HepG2 (cell line): ENCODE results near the gene PELI2. TPM values are rescaled to one million over a fixed set of nuclear protein-coding genes. Genes with fewer than 3 reads are reported as not detected.

Source experiments
- ATAC-seq: fragments of 200-7000 bp; cut with Tn5 transposase; 3 replicates; pipeline ENCODE4 v1.9.1; 2020; ENCODE audit warnings: mild to moderate bottlenecking, moderate library complexity
- BruUV-seq: library from RNA; stranded (reverse); fragments of 400-500 nt; replicated peaks from 2 replicates; lab custom pipeline; 2021; lab: Mats Ljungman, UMichigan
- CTCF ChIA-PET: fragments of 300-600 bp; formaldehyde crosslinking; extraction: SDS; loops from one replicate; lab custom pipeline; 2021; ENCODE audit warnings: low total read pairs, inconsistent platforms, low intra/inter-chr PET ratio; lab: Yijun Ruan, JAX
- POLR2A ChIA-PET: fragments of 350-600 bp; sonication (Branson Sonifier 250); formaldehyde crosslinking; loops from one replicate; lab custom pipeline; 2020; ENCODE audit warnings: antibody characterized with exemption, inconsistent platforms; lab: Yijun Ruan, JAX
- DNase-seq: peaks from one replicate; pipeline ENCODE4 v3.0.0-alpha.2; 2015; ENCODE audit warnings: low spot score
- FAIRE-seq: peaks from 3 replicates; lab custom pipeline; 2011; peaks lifted over from hg19 to GRCh38; lab: Jason Lieb, UNC
- H2AFZ ChIP-seq: one replicate; pipeline ENCODE4 v1.6.1; 2011; ENCODE audit warnings: low read length, inconsistent platforms
- H3K27ac ChIP-seq: fragments of 300-600 bp; 3 replicates; pipeline ENCODE4 v1.8.0; 2011; ENCODE audit warnings: mixed run types, mild to moderate bottlenecking, mixed read lengths, low read length, inconsistent platforms; ENCODE audit not compliant: insufficient read depth; ENCODE audit errors: extremely low read length
- H3K27me3 ChIP-seq, 2 experiments: fragments of 200-600 bp in 1 of 2; 2 replicates in 1 of 2; 3 replicates in 1 of 2; pipeline versions ENCODE4 v1.6.0 to v1.8.0; 2011; ENCODE audit warnings: low read length in 2 of 2, mild to moderate bottlenecking in 2 of 2, moderate library complexity in 2 of 2, inconsistent platforms in 1 of 2; ENCODE audit not compliant: insufficient read depth in 2 of 2, control insufficient read depth in 1 of 2
- H3K36me3 ChIP-seq, 2 experiments: fragments of 200-600 bp in 1 of 2; replicated peaks in 1 of 2; 2 replicates in 1 of 2; 3 replicates in 1 of 2; pipeline versions ENCODE4 v1.5.1 to v1.8.0; 2011; ENCODE audit warnings: low read length in 2 of 2, inconsistent platforms in 1 of 2; ENCODE audit not compliant: insufficient read depth in 2 of 2, control insufficient read depth in 1 of 2
- H3K4me1 ChIP-seq: 2 replicates; pipeline ENCODE4 v1.5.1; 2012; ENCODE audit warnings: low read length, inconsistent platforms; ENCODE audit not compliant: insufficient read depth
- H3K4me2 ChIP-seq: 2 replicates; pipeline ENCODE4 v1.6.0; 2011; ENCODE audit warnings: low read depth, low read length, inconsistent platforms
- H3K4me3 ChIP-seq, 3 experiments: fragments of 200-600 bp in 1 of 3; sonication (generic), shearing (Covaris generic) in 1 of 3; replicated peaks in 1 of 3; 2 replicates each; pipeline ENCODE4 v1.5.1; 2011 to 2016; ENCODE audit warnings: low read length in 3 of 3, inconsistent platforms in 2 of 3, low read depth in 2 of 3, mild to moderate bottlenecking in 2 of 3, control low read depth in 1 of 3, mixed read lengths in 1 of 3; ENCODE audit not compliant: insufficient read depth in 1 of 3
- H3K79me2 ChIP-seq: one replicate; pipeline ENCODE4 v1.6.1; 2011; ENCODE audit warnings: low read length, inconsistent platforms; ENCODE audit not compliant: insufficient read depth
- H3K9ac ChIP-seq: 2 replicates; pipeline ENCODE4 v1.6.0; 2011; ENCODE audit warnings: mild to moderate bottlenecking, low read depth, low read length, inconsistent platforms; ENCODE audit not compliant: insufficient read depth
- H3K9me3 ChIP-seq: 2 replicates; pipeline ENCODE4 v1.5.1; 2012; ENCODE audit warnings: mild to moderate bottlenecking, low read length
- H4K20me1 ChIP-seq: 2 replicates; pipeline ENCODE4 v1.6.0; 2011; ENCODE audit warnings: inconsistent platforms, mild to moderate bottlenecking, low read length, moderate library complexity; ENCODE audit not compliant: insufficient read depth
- ATF1 ChIP-seq: IDR thresholded peaks from 2 replicates; pipeline ENCODE4 v1.6.1; 2016; ENCODE audit warnings: mild to moderate bottlenecking, control low read depth
- FLYWCH1 ChIP-seq: sonication (generic); formaldehyde crosslinking; IDR thresholded peaks from 2 replicates; pipeline ENCODE4 v1.8.1; 2023; ENCODE audit warnings: mild to moderate bottlenecking, missing genetic modification reagents
- IKZF1 ChIP-seq: fragments of 450-650 bp; IDR thresholded peaks from 2 replicates; pipeline ENCODE4 v1.7.1; 2016
- IRF2 ChIP-seq: IDR thresholded peaks from 2 replicates; pipeline ENCODE4 v1.6.1; 2018; ENCODE audit warnings: missing genetic modification reagents, missing compliant biosample characterization
- KDM3A ChIP-seq: IDR thresholded peaks from 2 replicates; pipeline ENCODE4 v1.6.1; 2018; ENCODE audit warnings: low read depth, missing compliant biosample characterization
- KDM5B ChIP-seq: sonication (generic); formaldehyde crosslinking; IDR thresholded peaks from 2 replicates; pipeline ENCODE4 v1.4.0; 2020; ENCODE audit warnings: missing genetic modification reagents, mild to moderate bottlenecking, borderline replicate concordance
- MAFK ChIP-seq, 2 experiments: IDR thresholded peaks in 1 of 2; conservative IDR thresholded peaks in 1 of 2; 2 replicates each; pipeline ENCODE4 v1.6.1; 2011; ENCODE audit warnings: improper control_type of control experiment in 2 of 2, low read length in 2 of 2
- NR2C2 ChIP-seq: sonication (generic); formaldehyde crosslinking; IDR thresholded peaks from 2 replicates; pipeline ENCODE4 v1.4.0; 2020; ENCODE audit warnings: missing genetic modification reagents, mild to moderate bottlenecking, moderate library complexity, borderline replicate concordance
- SMAD1 ChIP-seq: sonication (generic); formaldehyde crosslinking; IDR thresholded peaks from 2 replicates; pipeline ENCODE4 v1.4.0; 2020; ENCODE audit warnings: missing genetic modification reagents, low read depth, mild to moderate bottlenecking, borderline replicate concordance
- ZBTB3 ChIP-seq: sonication (generic); formaldehyde crosslinking; IDR thresholded peaks from 2 replicates; pipeline ENCODE4 v1.4.0; 2020; ENCODE audit warnings: low read depth, mild to moderate bottlenecking, moderate library complexity, missing genetic modification reagents, borderline replicate concordance
- ZNF33B ChIP-seq: sonication (generic); formaldehyde crosslinking; IDR thresholded peaks from 2 replicates; pipeline ENCODE4 v1.5.1; 2020; ENCODE audit warnings: mild to moderate bottlenecking, missing genetic modification reagents
- ZNF615 ChIP-seq: sonication (generic); formaldehyde crosslinking; IDR thresholded peaks from 2 replicates; pipeline ENCODE4 v1.5.0; 2020; ENCODE audit warnings: mild to moderate bottlenecking, missing genetic modification reagents, borderline replicate concordance
- WGBS: methylation state at CpG from one replicate; pipeline ENCODE4 v1.1.6; 2017; ENCODE audit warnings: low lambda C conversion rate; 5-methylcytosine and 5-hydroxymethylcytosine counted together
- in situ Hi-C: cut with HindIII; loops from 2 replicates; pipeline ENCODE4 v1.10.0; 2017; ENCODE audit warnings: low pct_unique_long_range_greater_than_20kb; ENCODE audit not compliant: extremely low pct_ligation_motif_present
- intact Hi-C: fragments of 100-400 bp; cut with micrococcal nuclease; formaldehyde crosslinking; loops from one replicate; pipeline ENCODE4 v1.10.0; 2022; ENCODE audit not compliant: unreplicated experiment
- polyA plus RNA-seq, 8 experiments: library from polyadenylated mRNA; depleted of rRNA in 3 of 8; stranded (reverse) in 7 of 8; unstranded in 1 of 8; fragments of >200 nt; fragmentation: Illumina TruSeq in 4 of 8; extraction: Trizol in 4 of 8; gene quantifications; 2 replicates each; pipeline versions ENCODE4 v1.2.1 to v1.2.3, GENCODE V29; 2011 to 2016; ENCODE audit warnings: low read depth in 4 of 8, missing spikeins in 1 of 8, mixed read lengths in 1 of 8; ENCODE audit not compliant: insufficient read depth in 1 of 8
- total RNA-seq, 5 experiments: library from RNA; depleted of rRNA; stranded (reverse); fragments of >200 nt; fragmentation: Illumina TruSeq; extraction: Trizol; gene quantifications; 2 replicates each; pipeline ENCODE4 v1.2.3, GENCODE V29; 2016; ENCODE audit warnings: low read depth in 1 of 5
- TF ChIP-seq, protein P1 (sequence below): sonication (generic); formaldehyde crosslinking; IDR thresholded peaks from 2 replicates; pipeline ENCODE4 v1.5.1; 2020; ENCODE audit warnings: missing genetic modification reagents, mild to moderate bottlenecking, borderline replicate concordance

The PELI2 gene
- total and polyA plus RNA-seq, 2 of the 13 experiments (the other 11 are each of a cell fraction or from before 2014, with no cell fraction given): 0.07 TPM; not detected in 1

- TF ChIP-seq, protein P1, sequence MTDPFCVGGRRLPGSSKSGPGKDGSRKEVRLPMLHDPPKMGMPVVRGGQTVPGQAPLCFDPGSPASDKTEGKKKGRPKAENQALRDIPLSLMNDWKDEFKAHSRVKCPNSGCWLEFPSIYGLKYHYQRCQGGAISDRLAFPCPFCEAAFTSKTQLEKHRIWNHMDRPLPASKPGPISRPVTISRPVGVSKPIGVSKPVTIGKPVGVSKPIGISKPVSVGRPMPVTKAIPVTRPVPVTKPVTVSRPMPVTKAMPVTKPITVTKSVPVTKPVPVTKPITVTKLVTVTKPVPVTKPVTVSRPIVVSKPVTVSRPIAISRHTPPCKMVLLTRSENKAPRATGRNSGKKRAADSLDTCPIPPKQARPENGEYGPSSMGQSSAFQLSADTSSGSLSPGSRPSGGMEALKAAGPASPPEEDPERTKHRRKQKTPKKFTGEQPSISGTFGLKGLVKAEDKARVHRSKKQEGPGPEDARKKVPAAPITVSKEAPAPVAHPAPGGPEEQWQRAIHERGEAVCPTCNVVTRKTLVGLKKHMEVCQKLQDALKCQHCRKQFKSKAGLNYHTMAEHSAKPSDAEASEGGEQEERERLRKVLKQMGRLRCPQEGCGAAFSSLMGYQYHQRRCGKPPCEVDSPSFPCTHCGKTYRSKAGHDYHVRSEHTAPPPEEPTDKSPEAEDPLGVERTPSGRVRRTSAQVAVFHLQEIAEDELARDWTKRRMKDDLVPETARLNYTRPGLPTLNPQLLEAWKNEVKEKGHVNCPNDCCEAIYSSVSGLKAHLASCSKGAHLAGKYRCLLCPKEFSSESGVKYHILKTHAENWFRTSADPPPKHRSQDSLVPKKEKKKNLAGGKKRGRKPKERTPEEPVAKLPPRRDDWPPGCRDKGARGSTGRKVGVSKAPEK (CRISPR knock-in tag): no peak
These were observed 2.8 kb upstream of the PELI2 start (continued) for GRCh38 chr14:56115334-56115870.

DNA sequence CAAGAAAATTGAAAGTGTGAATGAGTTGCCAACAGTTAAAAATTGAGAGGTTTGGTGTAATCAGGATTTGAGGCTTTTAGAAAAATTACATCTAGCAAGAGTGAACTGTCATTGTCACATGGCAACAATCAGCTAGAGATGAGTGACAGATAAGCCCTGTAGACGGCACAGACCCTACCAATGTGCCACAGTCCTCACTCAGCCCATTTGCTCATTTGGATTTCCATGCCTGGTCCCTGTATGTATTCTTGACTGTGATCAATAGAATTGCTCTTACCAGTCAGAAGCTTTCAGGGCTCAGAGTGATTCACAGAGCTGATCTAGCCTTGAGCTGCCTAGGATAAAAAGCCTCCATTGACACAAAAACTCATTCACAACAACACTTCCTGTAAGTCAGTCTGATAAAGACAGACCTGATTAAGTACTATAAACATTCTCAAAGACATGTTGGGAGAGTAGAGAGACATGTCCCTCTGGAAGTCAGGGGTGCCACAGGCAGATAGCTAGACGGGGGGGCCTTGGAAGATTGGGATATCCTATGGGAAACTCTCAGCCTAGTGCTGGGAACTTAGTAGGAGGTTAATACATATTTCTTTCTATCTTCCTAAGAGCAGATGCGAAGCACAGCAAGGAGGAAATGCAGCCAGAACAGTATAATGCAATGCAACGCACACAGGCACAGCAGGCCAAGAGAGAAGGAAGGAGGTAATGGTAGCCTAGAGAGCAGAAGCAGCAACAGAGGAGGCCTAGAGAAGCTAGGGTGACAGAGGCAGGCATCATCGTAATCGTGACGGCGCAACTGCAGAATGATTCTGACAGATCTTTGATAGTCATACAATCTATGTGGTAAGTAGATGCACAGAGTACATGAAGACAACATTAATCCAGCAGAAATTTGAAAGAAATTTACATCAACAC is 2.0 kb upstream of the PELI2 start:
- no TSS peak for BruUV-seq
- ChIA-PET CTCF (no interaction called here), POLR2A (no interaction called here)
- ATAC-seq: no peak
- WGBS: 57% methylated on average over 8 of the region's 8 CpGs
- Histone ChIP-seq H3K4me3 (no peak overlapping the region), H3K36me3 (no peaks in the 10 kb centered on the region), H3K4me1 (peaks cover 6% of the 10 kb centered on the region; the same call in 1 of the 2 replicates), H3K9me3 (no peaks in the 10 kb centered on the region), H2AFZ (no peak overlapping the region), H3K79me2 (no peaks in the 10 kb centered on the region), H3K4me2 (no peak overlapping the region), H3K27ac (no peak overlapping the region)
- FAIRE-seq: no peak
- in situ Hi-C loops: no loop called here
- TF ChIP-seq ZNF33B (CRISPR knock-in tag) (no peak), KDM3A (CRISPR knock-in tag) (no peak), IRF2 (CRISPR knock-in tag) (no peak), ZNF615 (no peak), FLYWCH1 (no peak), SMAD1 (CRISPR knock-in tag) (no peak), MAFK (conservative IDR thresholded peaks at IDR 0.05 in 1 of 2, IDR thresholded peaks at IDR 0.05 in 1 of 2; ENCODE audit: low read length in 2 of 2) (no peak), ZBTB3 (CRISPR knock-in tag) (no peak), NR2C2 (CRISPR knock-in tag) (no peak), ATF1 (CRISPR knock-in tag) (no peak), IKZF1 (no peak), KDM5B (CRISPR knock-in tag) (no peak)
- TF ChIP-seq, all 625 proteins: peak for 0
- intact Hi-C loops: no loop called here
- Histone ChIP-seq H4K20me1 (no peaks in the 10 kb centered on the region), H3K27me3 (peaks cover 3 to 39% of the 10 kb centered on the region in 2 experiments; a peak in 4 of 5 replicates), H3K9ac (no peak overlapping the region)
- no peak for DNase-seq
